HG02571 (cell line): ENCODE data around the gene ALOXE3.

Experiments
- ATAC-seq: cut with Tn5 transposase; IDR thresholded peaks from one replicate; pipeline ENCODE4 v1.9.1; 2021; ENCODE audit warnings: mild to moderate bottlenecking, moderate library complexity; ENCODE audit not compliant: unreplicated experiment

ALOXE3 gene

GRCh38 chr17:8142887-8143580 lies 24.7 kb upstream of the ALOXE3 start:
- no peak for ATAC-seq

GRCh38 chr17:8142158-8142886 lies 24.0 kb upstream of the ALOXE3 start:
- ATAC-seq, result no peak

- ATAC-seq, result no peak
Measured at GRCh38 chr17:8141741-8142140, 23.4 kb upstream of the ALOXE3 start.

- no peak for ATAC-seq
Measured at GRCh38 chr17:8141045-8141444, 22.7 kb upstream of the ALOXE3 start.

- ATAC-seq, result no peak
Measured at GRCh38 chr17:8140065-8141029, 22.0 kb upstream of the ALOXE3 start.

GRCh38 chr17:8138672-8139371 lies 20.5 kb upstream of the ALOXE3 start:
- ATAC-seq, result peak; percentile 82

GRCh38 chr17:8138374-8138671 lies 20.0 kb upstream of the ALOXE3 start:
- no peak for ATAC-seq

- no peak for ATAC-seq
Measured at GRCh38 chr17:8137645-8138373, 19.5 kb upstream of the ALOXE3 start.

GRCh38 chr17:8133941-8134340 lies 15.6 kb upstream of the ALOXE3 start:
- no peak for ATAC-seq

GRCh38 chr17:8133399-8133798 lies 15.1 kb upstream of the ALOXE3 start:
- no peak for ATAC-seq

- ATAC-seq, result no peak
Measured at GRCh38 chr17:8131844-8132441, 13.6 kb upstream of the ALOXE3 start.

GRCh38 chr17:8128125-8128784 lies 9.9 kb upstream of the ALOXE3 start:
- no peak for ATAC-seq

- ATAC-seq, result no peak
Measured at GRCh38 chr17:8126491-8127066, 8.3 kb upstream of the ALOXE3 start.

- ATAC-seq, result no peak
Measured at GRCh38 chr17:8125947-8126490, 7.7 kb upstream of the ALOXE3 start.

- no peak for ATAC-seq
Measured at GRCh38 chr17:8125154-8125946, 7.0 kb upstream of the ALOXE3 start.

- no peak for ATAC-seq
Measured at GRCh38 chr17:8124350-8125153, 6.2 kb upstream of the ALOXE3 start.

GRCh38 chr17:8123695-8124349 lies 5.5 kb upstream of the ALOXE3 start, which contains the start of gene HES7:
Gene HES7, minus strand, starts transcription at chr17:8124106. Its CDS starts 22 bp downstream, at chr17:8124084.
- no peak for ATAC-seq
